Spleen (tissue), 7 donors: ENCODE results near the gene SDC3.

Experiments used
- POLR2AphosphoS5 ChIP-seq, 3 donors: sonication (generic); formaldehyde crosslinking; IDR thresholded peaks; one replicate each; pipeline ENCODE4 v1.5.1; 2017; ENCODE audit warnings: antibody characterized with exemption in 3 of 3
- TF ChIP-seq, protein P1 (sequence below), 11 experiments: fragments of 200-600 bp in 7 of 11; fragments of 450-650 bp in 4 of 11; sonication (generic) in 4 of 11; IDR thresholded peaks in 8 of 11; conservative IDR thresholded peaks in 3 of 11; 1 replicate in 7 of 11; 2 replicates in 4 of 11; pipeline versions ENCODE4 v1.4.0 to v1.8.0; 2016 to 2021; ENCODE audit warnings: antibody characterized with exemption in 11 of 11, inconsistent platforms in 4 of 11, mild to moderate bottlenecking in 1 of 11
- donor health status: DM: no; HTN: no; CAD: no; lungs with moderate emphysema.
- donor health status: DM: no; HTN: no; CAD: no.
- donor health status: DM: no; HTN: no; CAD: no.

DNA sequence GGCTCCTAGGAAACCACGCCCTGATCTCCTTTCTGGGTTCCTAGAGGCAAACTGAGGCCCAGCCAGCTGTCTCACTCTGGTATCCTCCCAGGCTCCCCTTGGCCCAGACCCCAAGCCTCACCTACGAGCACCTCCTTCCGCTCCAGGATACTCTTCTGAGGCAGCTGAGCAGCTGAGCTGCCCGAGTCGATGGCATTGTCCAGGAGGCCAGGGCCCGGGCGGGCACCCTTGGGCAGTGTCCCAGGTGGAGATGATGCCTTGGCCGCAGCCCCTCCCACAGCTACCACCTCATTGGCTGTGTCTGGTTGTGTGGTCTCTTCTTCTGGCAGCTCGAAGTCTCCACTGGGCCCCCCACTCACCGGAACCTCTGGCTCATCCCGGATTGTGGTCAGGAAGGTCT, 34.4 kb downstream of the SDC3 start:
- TF ChIP-seq, protein P1, sequence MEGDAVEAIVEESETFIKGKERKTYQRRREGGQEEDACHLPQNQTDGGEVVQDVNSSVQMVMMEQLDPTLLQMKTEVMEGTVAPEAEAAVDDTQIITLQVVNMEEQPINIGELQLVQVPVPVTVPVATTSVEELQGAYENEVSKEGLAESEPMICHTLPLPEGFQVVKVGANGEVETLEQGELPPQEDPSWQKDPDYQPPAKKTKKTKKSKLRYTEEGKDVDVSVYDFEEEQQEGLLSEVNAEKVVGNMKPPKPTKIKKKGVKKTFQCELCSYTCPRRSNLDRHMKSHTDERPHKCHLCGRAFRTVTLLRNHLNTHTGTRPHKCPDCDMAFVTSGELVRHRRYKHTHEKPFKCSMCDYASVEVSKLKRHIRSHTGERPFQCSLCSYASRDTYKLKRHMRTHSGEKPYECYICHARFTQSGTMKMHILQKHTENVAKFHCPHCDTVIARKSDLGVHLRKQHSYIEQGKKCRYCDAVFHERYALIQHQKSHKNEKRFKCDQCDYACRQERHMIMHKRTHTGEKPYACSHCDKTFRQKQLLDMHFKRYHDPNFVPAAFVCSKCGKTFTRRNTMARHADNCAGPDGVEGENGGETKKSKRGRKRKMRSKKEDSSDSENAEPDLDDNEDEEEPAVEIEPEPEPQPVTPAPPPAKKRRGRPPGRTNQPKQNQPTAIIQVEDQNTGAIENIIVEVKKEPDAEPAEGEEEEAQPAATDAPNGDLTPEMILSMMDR (IDR thresholded peaks at IDR 0.05 in 8 of 11, conservative IDR thresholded peaks at IDR 0.05 in 3 of 11) = no peak
- no peak for TF ChIP-seq POLR2AphosphoS5 (IDR thresholded peaks at IDR 0.05)
